Left ventricle myocardium inferior (tissue), 1 donor: ENCODE measurements around the gene WFIKKN2. TPM values are rescaled to one million over a fixed set of nuclear protein-coding genes. Genes with fewer than 3 reads are reported as not detected.
"Not testable (repeated sequence)": the region's sequence is repeated elsewhere in the genome, so short reads cannot be mapped to it uniquely, and the experiment has no call there.

Source experiments
- DNase-seq: peaks from one replicate; pipeline ENCODE4 v3.0.0-alpha.2; 2020
- H3K27ac ChIP-seq: fragments of 200-600 bp; replicated peaks from 2 replicates; pipeline ENCODE4 v1.8.0; 2021
- H3K27me3 ChIP-seq: fragments of 200-600 bp; 2 replicates; pipeline ENCODE4 v1.8.0; 2021; ENCODE audit warnings: low read depth
- H3K36me3 ChIP-seq: fragments of 200-600 bp; 2 replicates; pipeline ENCODE4 v1.8.0; 2021
- H3K4me1 ChIP-seq: fragments of 200-600 bp; 2 replicates; pipeline ENCODE4 v1.8.0; 2021
- H3K4me3 ChIP-seq: fragments of 200-600 bp; 2 replicates; pipeline ENCODE4 v1.8.0; 2021; ENCODE audit warnings: mild to moderate bottlenecking, moderate library complexity
- H3K9me3 ChIP-seq: fragments of 200-600 bp; replicated peaks from 2 replicates; pipeline ENCODE4 v1.8.0; 2021
- intact Hi-C: fragments of 100-400 bp; cut with micrococcal nuclease; formaldehyde crosslinking; loops from one replicate; pipeline ENCODE4 v1.11.0; 2022
- total RNA-seq: library from RNA; stranded (reverse); fragmentation: NEBNext Ultra II Directional; extraction: Animal tissue kit (Norgen Biotek cat#: 25700); gene quantifications from one replicate; pipeline ENCODE4 v1.2.1, GENCODE V29; 2021
- TF ChIP-seq, protein P1 (sequence below): fragments of 200-600 bp; IDR thresholded peaks from 2 replicates; pipeline ENCODE4 v1.8.0; 2021; ENCODE audit warnings: antibody characterized with exemption, mild to moderate bottlenecking, borderline replicate concordance
- donor health status: DM: no; HTN: yes; CAD: no; lungs with severe emphysema.

Gene WFIKKN2
- total RNA-seq, 1 donor from 2014 or later = 0.25 TPM

- TF ChIP-seq, protein P1, sequence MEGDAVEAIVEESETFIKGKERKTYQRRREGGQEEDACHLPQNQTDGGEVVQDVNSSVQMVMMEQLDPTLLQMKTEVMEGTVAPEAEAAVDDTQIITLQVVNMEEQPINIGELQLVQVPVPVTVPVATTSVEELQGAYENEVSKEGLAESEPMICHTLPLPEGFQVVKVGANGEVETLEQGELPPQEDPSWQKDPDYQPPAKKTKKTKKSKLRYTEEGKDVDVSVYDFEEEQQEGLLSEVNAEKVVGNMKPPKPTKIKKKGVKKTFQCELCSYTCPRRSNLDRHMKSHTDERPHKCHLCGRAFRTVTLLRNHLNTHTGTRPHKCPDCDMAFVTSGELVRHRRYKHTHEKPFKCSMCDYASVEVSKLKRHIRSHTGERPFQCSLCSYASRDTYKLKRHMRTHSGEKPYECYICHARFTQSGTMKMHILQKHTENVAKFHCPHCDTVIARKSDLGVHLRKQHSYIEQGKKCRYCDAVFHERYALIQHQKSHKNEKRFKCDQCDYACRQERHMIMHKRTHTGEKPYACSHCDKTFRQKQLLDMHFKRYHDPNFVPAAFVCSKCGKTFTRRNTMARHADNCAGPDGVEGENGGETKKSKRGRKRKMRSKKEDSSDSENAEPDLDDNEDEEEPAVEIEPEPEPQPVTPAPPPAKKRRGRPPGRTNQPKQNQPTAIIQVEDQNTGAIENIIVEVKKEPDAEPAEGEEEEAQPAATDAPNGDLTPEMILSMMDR = no peak
- intact Hi-C loops = loop anchor here (5.0 kb wide), 1 partner anchor 104 kb away; no protein-coding TSS in a partner anchor
- Histone ChIP-seq H3K36me3 (no peaks in the 10 kb centered on the region), H3K27ac (peak overlapping the region; percentile 91), H3K4me3 (peak overlapping the region; percentile 59), H3K9me3 (no peaks in the 10 kb centered on the region), H3K27me3 (no peaks in the 10 kb centered on the region), H3K4me1 (peaks cover 48% of the 10 kb centered on the region)
- DNase-seq = no peak
Observed at GRCh38 chr17:50853015-50853615, 17.7 kb downstream of the WFIKKN2 start.

GRCh38 chr17:50853781-50854180 lies 18.4 kb downstream of the WFIKKN2 start:
- Histone ChIP-seq H3K27ac (peak overlapping the region; percentile 91), H3K9me3 (no peaks in the 10 kb centered on the region)

GRCh38 chr17:50855708-50856330 lies 20.4 kb downstream of the WFIKKN2 start:
- H3K27ac ChIP-seq = peak overlapping the region; percentile 66
- intact Hi-C loops = no loop called here
- H3K36me3 ChIP-seq = no peaks in the 10 kb centered on the region
- H3K27me3 ChIP-seq = no peaks in the 10 kb centered on the region
- H3K4me3 ChIP-seq = no peak overlapping the region
- no peak for DNase-seq
- peaks cover 51% of the 10 kb centered on the region for H3K4me1 ChIP-seq
- H3K9me3 ChIP-seq = no peaks in the 10 kb centered on the region
- TF ChIP-seq, protein P1 = no peak

More at GRCh38 chr17:50853781-50854180, 18.4 kb downstream of the WFIKKN2 start:
- peaks cover 47% of the 10 kb centered on the region for H3K4me1 ChIP-seq
- DNase-seq = no peak
- H3K27me3 ChIP-seq = no peaks in the 10 kb centered on the region
- H3K4me3 ChIP-seq = no peak overlapping the region
- TF ChIP-seq, protein P1 = no peak
- intact Hi-C loops = loop anchor here (5.0 kb wide), 1 partner anchor 104 kb away; no protein-coding TSS in a partner anchor
- H3K36me3 ChIP-seq = no peaks in the 10 kb centered on the region

- peak overlapping the region; percentile 66 for H3K27ac ChIP-seq
- H3K27me3 ChIP-seq = no peaks in the 10 kb centered on the region
- intact Hi-C loops = no loop called here
- no peak overlapping the region for H3K4me3 ChIP-seq
- no peaks in the 10 kb centered on the region for H3K9me3 ChIP-seq
- H3K4me1 ChIP-seq = peaks cover 51% of the 10 kb centered on the region
- TF ChIP-seq, protein P1 = no peak
- DNase-seq = no peak
- peaks cover 3% of the 10 kb centered on the region for H3K36me3 ChIP-seq
Observed at GRCh38 chr17:50856431-50856830, 21.0 kb downstream of the WFIKKN2 start.

DNA sequence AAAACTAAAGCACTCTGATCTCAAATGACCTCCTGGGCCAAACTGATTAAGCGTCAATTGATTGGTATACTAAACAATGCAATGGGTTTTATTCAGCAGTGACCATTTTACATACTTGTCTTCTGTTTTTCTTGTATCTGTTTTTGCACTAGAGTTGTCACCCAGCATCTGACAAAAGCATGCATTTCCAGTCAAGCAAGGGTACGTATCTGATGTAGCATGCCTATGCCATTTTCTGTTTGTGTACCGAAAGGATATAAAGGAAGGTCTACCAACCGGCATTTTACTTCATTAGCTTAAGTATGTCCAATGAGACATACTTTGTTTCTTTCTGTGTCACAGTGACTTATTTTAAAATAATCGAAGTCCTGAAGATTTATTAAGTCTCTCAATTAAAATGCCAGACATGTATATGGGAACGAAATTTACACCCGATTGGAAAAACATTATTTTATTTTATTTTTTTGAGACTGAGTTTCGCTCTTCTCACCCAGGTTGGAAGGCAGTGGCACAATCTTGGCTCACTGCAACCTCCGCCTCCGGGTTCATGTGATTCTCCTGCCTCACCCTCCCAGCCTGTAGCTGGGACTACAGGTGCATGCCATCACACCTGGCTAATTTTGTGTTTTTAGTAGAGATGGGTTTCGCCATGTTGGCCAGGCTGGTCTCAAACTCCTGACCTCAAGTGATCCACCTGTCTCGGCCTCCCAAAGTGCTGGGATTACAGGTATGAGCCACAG lies 23.3 kb downstream of the WFIKKN2 start:
- Histone ChIP-seq H3K4me3 (no peak overlapping the region), H3K36me3 (peaks cover 17% of the 10 kb centered on the region), H3K27me3 (no peaks in the 10 kb centered on the region), H3K27ac (no peak overlapping the region), H3K4me1 (peaks cover 51% of the 10 kb centered on the region), H3K9me3 (no peaks in the 10 kb centered on the region)
- TF ChIP-seq, protein P1 = no peak
- DNase-seq = no peak
- intact Hi-C loops = no loop called here

- Histone ChIP-seq H3K4me1 (peaks cover 58% of the 10 kb centered on the region), H3K27ac (peak overlapping the region; percentile 36), H3K36me3 (peaks cover 20% of the 10 kb centered on the region)
- H3K4me3 ChIP-seq, H3K9me3 ChIP-seq, intact Hi-C loops, DNase-seq, H3K27me3 ChIP-seq: not testable (repeated sequence)
Observed at GRCh38 chr17:50859727-50860126, 24.3 kb downstream of the WFIKKN2 start.
